ENCODE measurements around the gene GPR173.

GRCh38 chrX:53049127-53049517 lies 533 bp downstream of the GPR173 start:
- TF ChIP-seq CTCF (IDR thresholded peaks at IDR 0.05) (no peak), FOXJ3 (CRISPR knock-in tag; IDR thresholded peaks at IDR 0.05; ENCODE audit: borderline replicate concordance) (no peak), ATF3 (CRISPR knock-in tag; conservative IDR thresholded peaks at IDR 0.05) (no peak), USF2 (CRISPR knock-in tag; IDR thresholded peaks at IDR 0.05) (no peak), MAX (CRISPR knock-in tag; IDR thresholded peaks at IDR 0.05) (no peak), FOXK1 (CRISPR knock-in tag; IDR thresholded peaks at IDR 0.05) (no peak), SP1 (CRISPR knock-in tag; conservative IDR thresholded peaks at IDR 0.05) (no peak), ESRRA (CRISPR knock-in tag; IDR thresholded peaks at IDR 0.05; ENCODE audit: borderline replicate concordance) (no peak)

Data from WTC11 (cell line).